ENCODE results near the gene SPTBN1. TPM values are rescaled to one million over a fixed set of nuclear protein-coding genes. Genes with fewer than 3 reads are reported as not detected.
A peak's percentile ranks its signal among the peaks of the same experiment; 100 is the strongest.

Gene SPTBN1
- total and polyA plus RNA-seq, 9 of the 15 experiments (the other 6 are each of a cell fraction or from before 2014, with no cell fraction given) = 8.9 to 66.8 (median 31.4) TPM

- no peak overlapping the region for H3K4me2 ChIP-seq (ENCODE audit: insufficient read depth, low read length)
- WGBS (ENCODE audit: insufficient coverage, low coverage, missing lambda C conversion rate) = 0% methylated on average over 2 of the region's 2 CpGs
- BruUV-seq (replicated peaks) = no TSS peak
- ATAC-seq = no peak
- peaks cover 2 to 3% of the 10 kb centered on the region in 2 experiments; a peak in 2 of 5 replicates for H3K4me1 ChIP-seq (replicated peaks in 1 of 2; ENCODE audit: control insufficient read depth in 2 of 2, insufficient read depth in 2 of 2, low read length in 2 of 2)
- no peak overlapping the region for H3K9ac ChIP-seq (ENCODE audit: insufficient read depth in 1 of 2, low read depth in 2 of 2, low read length in 2 of 2)
- no peaks in the 10 kb centered on the region for H3K9me1 ChIP-seq (ENCODE audit: control insufficient read depth, insufficient read depth, low read length)
- peak; percentile 51; the same call in 1 of the 2 replicates for TF ChIP-seq ATF3 (IDR thresholded peaks at IDR 0.05)
- TF ChIP-seq ATF3 (CRISPR knock-in tag; conservative IDR thresholded peaks at IDR 0.05) = no peak
- TF ChIP-seq TRIM24 (IDR thresholded peaks at IDR 0.05) = peak; percentile 53 to 69; a peak in 2 of 4 replicates
- TF ChIP-seq E2F1 (CRISPR knock-in tag; IDR thresholded peaks at IDR 0.05) = no peak
- TF ChIP-seq CEBPG (CRISPR knock-in tag; IDR thresholded peaks at IDR 0.05) = no peak
- 0 out of 4 replicates have a peak, but pooled peaks of 1 of the 2 experiments have one; percentile 22 for TF ChIP-seq CEBPG (tag; conservative IDR thresholded peaks at IDR 0.05 in 1 of 2, IDR thresholded peaks at IDR 0.05 in 1 of 2)
- intact Hi-C loops (cut with micrococcal nuclease) (loop anchor here (5.0 kb wide), 1 partner anchor 34 kb away; no protein-coding TSS in a partner anchor), in situ Hi-C loops (cut with MboI) (loop anchor here (10.0 kb wide), 1 partner anchor 586 kb away; the partner anchor contains the start of gene ACYP2)
- H3K36me3 ChIP-seq (ENCODE audit: control insufficient read depth, insufficient read depth, low read length) = no peaks in the 10 kb centered on the region
- H3K9me3 ChIP-seq (replicated peaks; ENCODE audit: control insufficient read depth, insufficient read depth, low read depth, low read length) = no peaks in the 10 kb centered on the region
- H4K20me1 ChIP-seq (replicated peaks; ENCODE audit: control insufficient read depth, insufficient read depth, low read length) = no peaks in the 10 kb centered on the region
- H3K27me3 ChIP-seq (ENCODE audit: control insufficient read depth in 2 of 2, insufficient read depth in 2 of 2, low read length in 2 of 2) = no peaks in the 10 kb centered on the region
- ChIA-PET CTCF (ENCODE audit: low intra/inter-chr PET ratio) (no interaction called here), POLR2A (no interaction called here)
- H3K79me2 ChIP-seq (ENCODE audit: control insufficient read depth, insufficient read depth, low read length) = no peaks in the 10 kb centered on the region
- no peak overlapping the region for H2AFZ ChIP-seq (ENCODE audit: low read depth, low read length)
- no peak overlapping the region for H3K4me3 ChIP-seq
- no peak overlapping the region for H3K27ac ChIP-seq (ENCODE audit: extremely low read depth, low read depth, low read length)
- DNase-seq (ENCODE audit: extremely low read depth in 1 of 4, low spot score in 3 of 4) = no peak
- no peak for FAIRE-seq
These were observed 244.9 kb downstream of the SPTBN1 start for GRCh38 chr2:54701029-54701428.

All from K562 (cell line).